Measurements from ENCODE around the gene TMEM245. TPM values are rescaled to one million over a fixed set of nuclear protein-coding genes. Genes with fewer than 3 reads are reported as not detected.

Gene TMEM245
- total RNA-seq, 4 donors from 2014 or later, result 45.7 to 121 (median 71.4) TPM

DNA sequence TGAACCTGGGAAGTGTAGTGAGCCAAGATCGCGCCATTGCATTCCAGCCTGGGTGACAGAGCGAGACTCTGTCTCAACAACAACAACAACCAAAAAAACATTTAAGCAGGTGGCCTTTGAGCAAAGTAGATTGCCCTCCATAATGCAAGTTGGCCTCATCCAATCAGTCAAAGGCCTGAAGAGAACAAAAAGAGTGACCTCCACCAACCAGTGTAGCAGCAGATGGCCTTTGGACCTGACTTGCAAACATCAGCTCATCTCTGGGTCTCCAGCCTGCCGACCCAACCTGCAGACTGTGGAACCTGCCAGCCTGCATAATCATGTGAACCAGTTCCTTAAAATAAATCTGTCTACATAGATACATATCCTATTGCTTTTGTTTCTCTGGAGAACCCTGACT lies 39.8 kb upstream of the TMEM245 start:
- no peaks in the 10 kb centered on the region for H3K9me3 ChIP-seq
- intact Hi-C loops (cut with DNase I; ENCODE audit: low total_unique reads), result no loop called here
- H3K27ac ChIP-seq, result no peak overlapping the region
- H3K4me3 ChIP-seq, result no peak overlapping the region
- no peak for ATAC-seq
- in situ Hi-C loops (cut with MboI; ENCODE audit: low sequenced_read_pairs in 4 of 4), result no loop called here
- TF ChIP-seq POLR2A (IDR thresholded peaks at IDR 0.05), result no peak
- TF ChIP-seq, protein P1, sequence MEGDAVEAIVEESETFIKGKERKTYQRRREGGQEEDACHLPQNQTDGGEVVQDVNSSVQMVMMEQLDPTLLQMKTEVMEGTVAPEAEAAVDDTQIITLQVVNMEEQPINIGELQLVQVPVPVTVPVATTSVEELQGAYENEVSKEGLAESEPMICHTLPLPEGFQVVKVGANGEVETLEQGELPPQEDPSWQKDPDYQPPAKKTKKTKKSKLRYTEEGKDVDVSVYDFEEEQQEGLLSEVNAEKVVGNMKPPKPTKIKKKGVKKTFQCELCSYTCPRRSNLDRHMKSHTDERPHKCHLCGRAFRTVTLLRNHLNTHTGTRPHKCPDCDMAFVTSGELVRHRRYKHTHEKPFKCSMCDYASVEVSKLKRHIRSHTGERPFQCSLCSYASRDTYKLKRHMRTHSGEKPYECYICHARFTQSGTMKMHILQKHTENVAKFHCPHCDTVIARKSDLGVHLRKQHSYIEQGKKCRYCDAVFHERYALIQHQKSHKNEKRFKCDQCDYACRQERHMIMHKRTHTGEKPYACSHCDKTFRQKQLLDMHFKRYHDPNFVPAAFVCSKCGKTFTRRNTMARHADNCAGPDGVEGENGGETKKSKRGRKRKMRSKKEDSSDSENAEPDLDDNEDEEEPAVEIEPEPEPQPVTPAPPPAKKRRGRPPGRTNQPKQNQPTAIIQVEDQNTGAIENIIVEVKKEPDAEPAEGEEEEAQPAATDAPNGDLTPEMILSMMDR (IDR thresholded peaks at IDR 0.05 in 4 of 5, conservative IDR thresholded peaks at IDR 0.05 in 1 of 5), result no peak
- H3K36me3 ChIP-seq, result no peaks in the 10 kb centered on the region
- H3K4me1 ChIP-seq, result no peaks in the 10 kb centered on the region
- H3K27me3 ChIP-seq, result no peaks in the 10 kb centered on the region
- no peak for DNase-seq

DNA sequence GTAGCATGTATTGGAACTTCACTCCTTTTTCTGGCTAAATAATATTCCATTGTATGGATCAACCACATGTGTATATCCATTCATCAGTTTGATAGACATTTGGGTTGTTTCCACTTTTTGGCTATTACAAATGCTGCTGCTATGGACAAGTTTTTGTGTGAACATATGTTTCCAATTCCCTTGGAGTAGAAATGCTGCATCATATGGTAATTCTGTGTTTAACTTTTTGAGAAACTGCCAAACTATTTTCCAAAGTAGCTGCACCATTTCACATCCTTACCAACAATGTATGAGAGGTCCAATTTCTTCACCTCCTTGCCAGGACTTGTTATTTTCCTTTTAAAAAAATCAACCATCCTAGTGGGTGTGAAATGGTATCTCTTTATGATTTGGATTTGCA lies 38.9 kb upstream of the TMEM245 start:
- in situ Hi-C loops (cut with MboI; ENCODE audit: low sequenced_read_pairs in 4 of 4), result no loop called here
- TF ChIP-seq, protein P1 (IDR thresholded peaks at IDR 0.05 in 4 of 5, conservative IDR thresholded peaks at IDR 0.05 in 1 of 5), result no peak
- Histone ChIP-seq H3K4me1 (no peaks in the 10 kb centered on the region), H3K4me3 (no peak overlapping the region), H3K36me3 (no peaks in the 10 kb centered on the region), H3K27ac (no peak overlapping the region), H3K27me3 (no peaks in the 10 kb centered on the region), H3K9me3 (no peaks in the 10 kb centered on the region)
- intact Hi-C loops (cut with DNase I; ENCODE audit: low total_unique reads), result no loop called here
- DNase-seq (no peak), ATAC-seq (no peak)

DNA sequence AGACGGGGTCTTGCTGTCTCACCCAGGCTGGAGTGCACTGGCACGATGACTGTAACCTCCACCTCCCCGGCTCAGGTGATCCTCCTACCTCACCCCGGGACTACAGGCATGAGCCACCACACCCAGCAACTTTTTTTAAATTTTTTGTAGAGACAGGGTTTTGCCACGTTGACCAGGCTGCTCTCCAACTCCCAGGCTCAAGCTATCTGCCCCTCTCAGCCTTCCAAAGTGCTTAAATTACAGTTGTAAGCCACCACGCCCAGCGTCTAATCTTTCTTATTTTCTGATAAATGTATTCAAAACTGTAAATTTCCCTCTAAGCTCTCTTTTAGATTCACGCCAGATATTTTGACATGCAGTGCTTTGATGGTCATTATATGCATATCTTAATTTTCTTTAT lies 37.0 kb upstream of the TMEM245 start:
- intact Hi-C loops (cut with DNase I; ENCODE audit: low total_unique reads), result no loop called here
- in situ Hi-C loops (cut with MboI; ENCODE audit: low sequenced_read_pairs in 4 of 4), result no loop called here
- H3K27me3 ChIP-seq, result no peaks in the 10 kb centered on the region
- ATAC-seq (no peak), DNase-seq (no peak)
- no peaks in the 10 kb centered on the region for H3K4me1 ChIP-seq
- H3K9me3 ChIP-seq, result no peaks in the 10 kb centered on the region
- H3K27ac ChIP-seq, result no peak overlapping the region
- H3K36me3 ChIP-seq, result no peaks in the 10 kb centered on the region
- TF ChIP-seq, protein P1 (IDR thresholded peaks at IDR 0.05 in 4 of 5, conservative IDR thresholded peaks at IDR 0.05 in 1 of 5), result no peak
- TF ChIP-seq POLR2A (IDR thresholded peaks at IDR 0.05), result no peak
- no peak overlapping the region for H3K4me3 ChIP-seq

DNA sequence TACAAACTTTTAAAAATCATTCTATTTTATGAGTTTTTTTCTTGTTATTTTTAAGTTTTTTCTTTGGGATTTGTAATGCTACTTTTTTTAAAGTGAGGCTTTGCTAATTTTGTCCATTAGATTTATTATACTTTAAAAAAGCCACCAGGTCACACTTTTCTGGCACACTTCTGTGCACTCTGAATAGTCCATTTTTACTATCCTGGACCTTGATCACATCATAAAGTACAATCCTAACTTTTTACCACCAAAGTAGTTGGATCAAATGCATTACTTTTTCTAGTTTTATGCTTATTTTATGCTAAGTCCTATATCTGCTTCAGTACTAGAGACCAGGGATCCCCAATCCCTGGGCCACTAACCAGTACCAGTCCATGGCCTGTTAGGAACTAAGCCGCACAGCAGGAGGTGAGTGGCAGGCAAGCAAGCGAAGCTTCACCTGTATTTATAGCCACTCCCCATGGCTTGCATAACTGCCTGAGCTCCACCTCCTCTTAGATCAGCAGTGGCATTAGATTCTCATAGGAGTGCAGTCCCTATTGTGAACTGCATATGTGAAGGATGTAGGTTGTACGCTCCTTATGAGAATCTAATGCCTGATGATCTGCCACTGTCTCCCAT lies 31.3 kb upstream of the TMEM245 start:
- ATAC-seq, result no peak
- TF ChIP-seq POLR2A (IDR thresholded peaks at IDR 0.05), result no peak
- TF ChIP-seq, protein P1 (IDR thresholded peaks at IDR 0.05 in 4 of 5, conservative IDR thresholded peaks at IDR 0.05 in 1 of 5), result no peak
- Histone ChIP-seq H3K4me3 (no peak overlapping the region), H3K27me3 (no peaks in the 10 kb centered on the region), H3K4me1 (no peaks in the 10 kb centered on the region), H3K9me3 (no peaks in the 10 kb centered on the region), H3K36me3 (no peaks in the 10 kb centered on the region), H3K27ac (no peak overlapping the region)
- intact Hi-C loops (cut with DNase I; ENCODE audit: low total_unique reads) (no loop called here), in situ Hi-C loops (cut with MboI; ENCODE audit: low sequenced_read_pairs in 4 of 4) (no loop called here)
- no peak for DNase-seq

DNA sequence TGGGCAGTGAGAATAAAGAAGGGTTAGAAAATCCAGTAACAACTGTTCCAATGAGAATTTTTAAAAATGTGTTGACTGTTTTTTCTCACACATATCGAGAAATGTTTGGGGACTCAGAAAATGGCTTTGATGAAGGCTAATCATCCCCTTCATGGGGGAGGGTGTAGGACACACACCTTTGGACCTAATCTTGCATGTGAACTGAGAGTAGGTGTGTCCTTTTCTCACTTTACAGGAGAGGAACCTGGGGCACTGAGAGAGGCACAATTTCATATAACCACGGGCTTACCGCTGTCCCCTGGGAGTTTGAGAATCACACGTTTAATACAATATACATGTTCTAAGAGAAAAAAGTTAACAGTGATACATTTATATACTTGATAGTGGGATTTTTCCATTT lies 30.0 kb upstream of the TMEM245 start:
- intact Hi-C loops (cut with DNase I; ENCODE audit: low total_unique reads) (no loop called here), in situ Hi-C loops (cut with MboI; ENCODE audit: low sequenced_read_pairs in 4 of 4) (no loop called here)

More for the DNA sequence above, 30.0 kb upstream of the TMEM245 start:
- Histone ChIP-seq H3K9me3 (no peaks in the 10 kb centered on the region), H3K27me3 (no peaks in the 10 kb centered on the region), H3K4me3 (no peak overlapping the region), H3K27ac (no peak overlapping the region), H3K36me3 (no peaks in the 10 kb centered on the region), H3K4me1 (no peaks in the 10 kb centered on the region)
- DNase-seq (no peak), ATAC-seq (no peak)
- TF ChIP-seq, protein P1 (IDR thresholded peaks at IDR 0.05 in 4 of 5, conservative IDR thresholded peaks at IDR 0.05 in 1 of 5), result no peak
- TF ChIP-seq POLR2A (IDR thresholded peaks at IDR 0.05), result no peak

Measured in gastrocnemius medialis (tissue), 4 donors.